Lower leg skin (tissue), 3 donors: Measurements from ENCODE around the gene SVEP1.

Source experiments
- POLR2A ChIP-seq, 2 donors: fragments of 450-650 bp; IDR thresholded peaks; one replicate each; pipeline ENCODE4 v1.6.1; 2016 to 2017; ENCODE audit warnings: antibody characterized with exemption in 2 of 2, mild to moderate bottlenecking in 1 of 2, moderate library complexity in 1 of 2
- TF ChIP-seq, protein P1 (sequence below), 3 donors: fragments of 450-650 bp; IDR thresholded peaks; one replicate each; pipeline ENCODE4 v1.5.1; 2016; ENCODE audit warnings: antibody characterized with exemption in 3 of 3, mild to moderate bottlenecking in 3 of 3, moderate library complexity in 2 of 3

DNA sequence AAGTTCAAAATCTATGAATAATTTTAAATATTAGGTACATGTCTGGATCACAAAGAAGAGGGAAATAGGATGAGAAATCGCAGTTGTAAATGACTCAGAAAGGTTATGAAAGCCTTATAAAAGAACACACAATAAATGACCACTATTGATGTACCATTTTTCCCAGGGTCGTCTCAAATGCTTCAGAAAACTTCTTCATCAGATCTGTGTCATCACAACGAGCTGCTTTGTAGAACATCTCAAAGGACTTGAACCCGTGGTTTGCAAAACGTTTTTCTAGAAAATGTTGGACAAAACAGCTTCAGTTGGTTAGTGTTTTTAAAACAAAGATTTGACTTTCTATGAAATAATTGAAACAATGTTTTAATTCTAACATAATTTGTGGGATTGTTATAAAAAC is 100.1 kb downstream of the SVEP1 start:
- TF ChIP-seq POLR2A (IDR thresholded peaks at IDR 0.05) = no peak
- TF ChIP-seq, protein P1, sequence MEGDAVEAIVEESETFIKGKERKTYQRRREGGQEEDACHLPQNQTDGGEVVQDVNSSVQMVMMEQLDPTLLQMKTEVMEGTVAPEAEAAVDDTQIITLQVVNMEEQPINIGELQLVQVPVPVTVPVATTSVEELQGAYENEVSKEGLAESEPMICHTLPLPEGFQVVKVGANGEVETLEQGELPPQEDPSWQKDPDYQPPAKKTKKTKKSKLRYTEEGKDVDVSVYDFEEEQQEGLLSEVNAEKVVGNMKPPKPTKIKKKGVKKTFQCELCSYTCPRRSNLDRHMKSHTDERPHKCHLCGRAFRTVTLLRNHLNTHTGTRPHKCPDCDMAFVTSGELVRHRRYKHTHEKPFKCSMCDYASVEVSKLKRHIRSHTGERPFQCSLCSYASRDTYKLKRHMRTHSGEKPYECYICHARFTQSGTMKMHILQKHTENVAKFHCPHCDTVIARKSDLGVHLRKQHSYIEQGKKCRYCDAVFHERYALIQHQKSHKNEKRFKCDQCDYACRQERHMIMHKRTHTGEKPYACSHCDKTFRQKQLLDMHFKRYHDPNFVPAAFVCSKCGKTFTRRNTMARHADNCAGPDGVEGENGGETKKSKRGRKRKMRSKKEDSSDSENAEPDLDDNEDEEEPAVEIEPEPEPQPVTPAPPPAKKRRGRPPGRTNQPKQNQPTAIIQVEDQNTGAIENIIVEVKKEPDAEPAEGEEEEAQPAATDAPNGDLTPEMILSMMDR (IDR thresholded peaks at IDR 0.05) = no peak
